Uterus (tissue), 4 donors: ENCODE data around the gene CSNK1A1L. TPM values are rescaled to one million over a fixed set of nuclear protein-coding genes. Genes with fewer than 3 reads are reported as not detected.

Experiments used
- DNase-seq, 2 donors: peaks; one replicate each; pipeline ENCODE4 v3.0.0-alpha.2; 2019 to 2020
- H3K27ac ChIP-seq, 2 donors: fragments of 200-600 bp; sonication (generic); 1 replicate in 1 of 2; 2 replicates in 1 of 2; pipeline ENCODE4 v1.5.1; 2016 to 2018
- H3K27me3 ChIP-seq, 2 donors: fragments of 200-600 bp; sonication (generic); one replicate each; pipeline ENCODE4 v1.5.1; 2018 to 2019; ENCODE audit warnings: control low read depth in 1 of 2
- H3K36me3 ChIP-seq, 2 donors: fragments of 200-600 bp; sonication (generic); one replicate each; pipeline ENCODE4 v1.5.1; 2019; ENCODE audit warnings: control low read depth in 1 of 2
- H3K4me1 ChIP-seq, 2 donors: fragments of 200-600 bp; sonication (generic); one replicate each; pipeline ENCODE4 v1.5.1; 2018 to 2019; ENCODE audit warnings: control low read depth in 1 of 2
- H3K4me3 ChIP-seq, 2 donors: fragments of 200-600 bp; sonication (generic); 1 replicate in 1 of 2; 2 replicates in 1 of 2; pipeline ENCODE4 v1.5.1; 2018 to 2019; ENCODE audit warnings: mild to moderate bottlenecking in 1 of 2
- H3K9me3 ChIP-seq, 2 donors: fragments of 200-600 bp; sonication (generic); one replicate each; pipeline ENCODE4 v1.5.1; 2019; ENCODE audit warnings: control low read depth in 1 of 2
- POLR2A ChIP-seq, 2 donors: fragments of 450-650 bp; IDR thresholded peaks; one replicate each; pipeline ENCODE4 v1.6.1; 2016; ENCODE audit warnings: antibody characterized with exemption in 2 of 2, mild to moderate bottlenecking in 1 of 2, moderate library complexity in 1 of 2
- intact Hi-C: fragments of 100-400 bp; cut with DNase I; formaldehyde crosslinking; loops from one replicate; pipeline ENCODE4 v1.15.1; 2023; ENCODE audit warnings: low total_unique reads
- total RNA-seq, 4 donors: library from RNA; depleted of rRNA in 3 of 4; stranded (reverse); fragments of >200 nt in 3 of 4; gene quantifications; one replicate each; pipeline versions ENCODE4 v1.1.0 to v1.2.4, GENCODE V29; 2014 to 2023
- TF ChIP-seq, protein P1 (sequence below), 4 experiments: fragments of 200-600 bp in 2 of 4; fragments of 450-650 bp in 2 of 4; sonication (generic) in 2 of 4; IDR thresholded peaks; one replicate each; pipeline ENCODE4 v1.5.1; 2016 to 2019; ENCODE audit warnings: antibody characterized with exemption in 4 of 4, mild to moderate bottlenecking in 2 of 4, moderate library complexity in 1 of 4
- donor health status: DM: yes; HTN: yes; CAD: no.

Gene CSNK1A1L
- total RNA-seq, 4 donors from 2014 or later: not detected

DNA sequence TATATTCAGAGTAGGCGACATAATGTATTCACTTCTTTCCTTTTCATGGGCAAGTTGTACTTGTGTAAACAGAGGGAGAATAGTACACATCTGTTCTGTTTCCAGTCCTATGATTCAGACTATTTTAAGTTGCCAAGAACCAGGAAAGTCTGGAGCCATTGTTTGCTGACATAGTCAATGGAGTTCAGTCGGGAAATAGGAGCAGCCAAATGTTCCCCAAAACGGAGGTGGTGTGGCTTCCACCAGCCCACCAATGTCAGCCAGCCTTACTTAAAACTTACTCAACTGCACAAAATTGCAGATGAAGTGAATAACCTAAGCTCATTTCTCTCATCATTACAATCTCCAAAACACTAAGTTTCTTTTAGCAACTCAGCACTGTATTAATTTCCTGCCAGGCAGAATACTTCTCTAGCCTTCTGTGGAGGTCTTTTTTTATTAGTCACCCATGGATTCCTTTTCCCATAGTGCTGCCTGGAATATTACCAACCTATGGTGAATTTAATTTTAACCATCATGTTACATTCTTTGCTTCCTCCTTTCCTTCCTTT lies 22.3 kb upstream of the CSNK1A1L start:
- H3K27me3 ChIP-seq: no peaks in the 10 kb centered on the region
- no peaks in the 10 kb centered on the region for H3K36me3 ChIP-seq
- no peak for TF ChIP-seq POLR2A (IDR thresholded peaks at IDR 0.05)
- TF ChIP-seq, protein P1, sequence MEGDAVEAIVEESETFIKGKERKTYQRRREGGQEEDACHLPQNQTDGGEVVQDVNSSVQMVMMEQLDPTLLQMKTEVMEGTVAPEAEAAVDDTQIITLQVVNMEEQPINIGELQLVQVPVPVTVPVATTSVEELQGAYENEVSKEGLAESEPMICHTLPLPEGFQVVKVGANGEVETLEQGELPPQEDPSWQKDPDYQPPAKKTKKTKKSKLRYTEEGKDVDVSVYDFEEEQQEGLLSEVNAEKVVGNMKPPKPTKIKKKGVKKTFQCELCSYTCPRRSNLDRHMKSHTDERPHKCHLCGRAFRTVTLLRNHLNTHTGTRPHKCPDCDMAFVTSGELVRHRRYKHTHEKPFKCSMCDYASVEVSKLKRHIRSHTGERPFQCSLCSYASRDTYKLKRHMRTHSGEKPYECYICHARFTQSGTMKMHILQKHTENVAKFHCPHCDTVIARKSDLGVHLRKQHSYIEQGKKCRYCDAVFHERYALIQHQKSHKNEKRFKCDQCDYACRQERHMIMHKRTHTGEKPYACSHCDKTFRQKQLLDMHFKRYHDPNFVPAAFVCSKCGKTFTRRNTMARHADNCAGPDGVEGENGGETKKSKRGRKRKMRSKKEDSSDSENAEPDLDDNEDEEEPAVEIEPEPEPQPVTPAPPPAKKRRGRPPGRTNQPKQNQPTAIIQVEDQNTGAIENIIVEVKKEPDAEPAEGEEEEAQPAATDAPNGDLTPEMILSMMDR (IDR thresholded peaks at IDR 0.05): no peak
- DNase-seq: peak in 1 of 2 donors; percentile 20
- no peaks in the 10 kb centered on the region for H3K9me3 ChIP-seq
- H3K4me3 ChIP-seq: no peak overlapping the region
- intact Hi-C loops: no loop called here
- H3K4me1 ChIP-seq: no peaks in the 10 kb centered on the region
- H3K27ac ChIP-seq: peak overlapping the region in 1 of 2 donors; percentile 21

DNA sequence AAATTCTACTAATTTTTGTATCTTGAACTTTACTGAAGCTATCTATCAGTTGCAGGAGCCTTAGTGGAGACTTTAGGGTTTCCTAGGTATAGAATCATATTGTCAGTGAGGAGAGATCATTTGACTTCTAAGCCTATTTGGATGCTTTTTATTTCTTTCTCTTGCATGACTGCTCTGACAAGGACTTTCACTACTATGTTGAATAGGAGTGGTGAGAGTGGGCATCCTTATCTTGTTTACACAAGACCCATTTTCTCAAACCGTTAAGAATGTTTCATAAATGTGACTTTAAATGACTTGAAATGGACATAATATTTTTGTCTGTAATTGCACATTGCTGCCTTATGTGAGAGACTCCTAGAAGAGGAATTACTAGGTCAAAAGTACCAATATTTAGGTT lies 17.9 kb upstream of the CSNK1A1L start:
- no peaks in the 10 kb centered on the region for H3K9me3 ChIP-seq
- no peaks in the 10 kb centered on the region for H3K4me1 ChIP-seq
- no peak overlapping the region for H3K27ac ChIP-seq
- TF ChIP-seq, protein P1 (IDR thresholded peaks at IDR 0.05): no peak
- no peak for TF ChIP-seq POLR2A (IDR thresholded peaks at IDR 0.05)
- H3K4me3 ChIP-seq: no peak overlapping the region
- H3K36me3 ChIP-seq: no peaks in the 10 kb centered on the region
- H3K27me3 ChIP-seq: no peaks in the 10 kb centered on the region
- no peak for DNase-seq
- intact Hi-C loops: no loop called here

DNA sequence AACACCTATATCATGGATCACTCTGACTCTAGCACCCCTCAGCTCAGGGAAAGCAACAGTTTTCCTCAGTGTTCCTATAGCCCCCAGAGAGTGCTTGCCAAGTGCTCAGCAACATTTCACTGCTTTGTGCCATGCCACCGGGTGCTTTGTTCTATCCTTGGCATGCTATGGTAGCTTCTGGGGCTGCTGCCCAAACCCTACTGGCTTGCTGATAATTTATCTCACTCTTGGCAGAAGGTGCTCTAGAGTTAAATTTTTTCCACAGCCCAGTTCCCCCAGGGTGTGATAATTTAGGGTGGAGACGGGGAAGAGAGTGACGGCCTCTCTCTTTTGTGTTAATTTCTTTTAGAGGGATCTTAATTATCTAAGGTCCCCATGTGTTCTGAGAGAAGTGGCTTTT lies 12.6 kb upstream of the CSNK1A1L start:
- Histone ChIP-seq H3K27ac (no peak overlapping the region), H3K9me3 (no peaks in the 10 kb centered on the region), H3K36me3 (no peaks in the 10 kb centered on the region), H3K4me3 (no peak overlapping the region), H3K4me1 (no peaks in the 10 kb centered on the region), H3K27me3 (no peaks in the 10 kb centered on the region)
- intact Hi-C loops: no loop called here
- no peak for TF ChIP-seq POLR2A (IDR thresholded peaks at IDR 0.05)
- TF ChIP-seq, protein P1 (IDR thresholded peaks at IDR 0.05): no peak
- DNase-seq: no peak

DNA sequence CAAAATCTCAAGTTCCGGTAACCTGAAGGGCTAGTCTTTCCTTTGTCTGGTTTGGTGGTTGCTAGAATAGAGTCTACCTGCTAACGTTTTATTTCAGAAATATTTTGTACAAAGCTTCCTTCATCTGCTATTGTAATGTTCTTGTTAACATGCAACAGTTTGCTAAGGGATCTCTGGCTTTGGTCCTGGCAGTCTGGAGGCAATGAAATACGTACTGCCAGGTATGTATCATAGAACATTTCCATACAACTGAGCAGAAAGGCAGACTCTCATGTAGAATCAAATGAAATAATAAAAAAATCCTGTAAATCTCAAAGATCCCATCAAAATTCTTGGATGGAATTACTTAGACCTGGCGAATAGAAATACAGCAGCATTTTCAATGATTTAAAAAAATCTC lies 8.8 kb upstream of the CSNK1A1L start:
- no peak overlapping the region for H3K27ac ChIP-seq
- intact Hi-C loops: loop anchor here (5.0 kb wide), 1 partner anchor 488 kb away; no protein-coding TSS in a partner anchor
- H3K36me3 ChIP-seq: no peaks in the 10 kb centered on the region
- no peak overlapping the region for H3K4me3 ChIP-seq
- no peak for TF ChIP-seq POLR2A (IDR thresholded peaks at IDR 0.05)
- TF ChIP-seq, protein P1 (IDR thresholded peaks at IDR 0.05): no peak
- H3K9me3 ChIP-seq: no peaks in the 10 kb centered on the region
- H3K4me1 ChIP-seq: no peaks in the 10 kb centered on the region
- no peak for DNase-seq
- H3K27me3 ChIP-seq: no peaks in the 10 kb centered on the region

DNA sequence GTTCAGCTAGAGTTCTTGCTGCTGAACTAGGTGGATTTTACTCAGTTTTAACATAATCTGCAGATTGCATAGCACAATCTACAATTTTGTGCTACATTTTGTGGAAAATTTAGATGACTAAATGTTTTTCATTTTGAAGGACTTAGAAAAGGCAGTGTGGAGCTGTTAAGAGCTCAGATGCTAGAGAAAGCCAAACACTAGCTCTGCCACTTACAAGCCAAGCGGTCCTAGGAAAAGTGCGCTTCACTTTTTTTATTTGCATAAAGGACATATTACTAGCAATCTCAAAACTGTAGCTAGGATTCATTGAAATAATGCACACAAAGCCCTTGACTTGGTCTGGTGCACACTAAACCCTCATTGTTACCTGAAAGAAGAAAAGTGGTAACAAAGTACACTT lies 8.1 kb upstream of the CSNK1A1L start:
- H3K4me1 ChIP-seq: no peaks in the 10 kb centered on the region
- no peaks in the 10 kb centered on the region for H3K9me3 ChIP-seq
- no peak for DNase-seq
- no peak overlapping the region for H3K27ac ChIP-seq
- H3K36me3 ChIP-seq: no peaks in the 10 kb centered on the region
- no peaks in the 10 kb centered on the region for H3K27me3 ChIP-seq
- TF ChIP-seq, protein P1 (IDR thresholded peaks at IDR 0.05): no peak
- no peak for TF ChIP-seq POLR2A (IDR thresholded peaks at IDR 0.05)
- no peak overlapping the region for H3K4me3 ChIP-seq
- intact Hi-C loops: loop anchor here (5.0 kb wide), 1 partner anchor 489 kb away; no protein-coding TSS in a partner anchor
